Neural progenitor cell (in vitro differentiated cells): ENCODE results near the gene NME1.

Experiments
- EZH2 ChIP-seq: fragments of 200-600 bp; sonication (generic); IDR thresholded peaks from 2 replicates; pipeline ENCODE4 v1.6.1; 2017; ENCODE audit warnings: antibody characterized with exemption, mild to moderate bottlenecking, moderate library complexity
- EZH2phosphoT487 ChIP-seq: fragments of 200-600 bp; sonication (generic); IDR thresholded peaks from 2 replicates; pipeline ENCODE4 v1.6.1; 2017; ENCODE audit warnings: antibody characterized with exemption
- TF ChIP-seq, protein P1 (sequence below): fragments of 200-600 bp; sonication (generic); IDR thresholded peaks from 2 replicates; pipeline ENCODE4 v1.5.1; 2017; ENCODE audit warnings: antibody characterized with exemption, mild to moderate bottlenecking

DNA sequence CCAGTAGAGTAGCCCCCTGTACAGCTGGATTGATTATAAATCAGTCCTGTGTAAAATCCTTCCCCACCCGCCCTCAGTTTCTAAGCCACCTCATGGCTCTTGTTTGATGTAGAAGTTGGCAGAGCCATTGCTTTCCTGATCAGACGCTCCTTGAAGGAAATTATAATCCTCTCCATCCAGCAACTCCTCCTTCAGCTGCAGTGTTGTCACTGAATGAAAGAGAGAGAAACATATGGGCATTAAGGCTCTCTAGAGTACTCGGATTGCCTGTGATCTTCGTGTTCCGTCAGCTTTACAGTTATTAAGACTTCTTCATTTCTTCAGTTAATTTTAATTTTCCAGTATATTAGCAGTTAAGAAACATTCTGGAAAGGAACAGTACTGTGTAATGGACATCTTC is 27.1 kb downstream of the NME1 start:
- TF ChIP-seq, protein P1, sequence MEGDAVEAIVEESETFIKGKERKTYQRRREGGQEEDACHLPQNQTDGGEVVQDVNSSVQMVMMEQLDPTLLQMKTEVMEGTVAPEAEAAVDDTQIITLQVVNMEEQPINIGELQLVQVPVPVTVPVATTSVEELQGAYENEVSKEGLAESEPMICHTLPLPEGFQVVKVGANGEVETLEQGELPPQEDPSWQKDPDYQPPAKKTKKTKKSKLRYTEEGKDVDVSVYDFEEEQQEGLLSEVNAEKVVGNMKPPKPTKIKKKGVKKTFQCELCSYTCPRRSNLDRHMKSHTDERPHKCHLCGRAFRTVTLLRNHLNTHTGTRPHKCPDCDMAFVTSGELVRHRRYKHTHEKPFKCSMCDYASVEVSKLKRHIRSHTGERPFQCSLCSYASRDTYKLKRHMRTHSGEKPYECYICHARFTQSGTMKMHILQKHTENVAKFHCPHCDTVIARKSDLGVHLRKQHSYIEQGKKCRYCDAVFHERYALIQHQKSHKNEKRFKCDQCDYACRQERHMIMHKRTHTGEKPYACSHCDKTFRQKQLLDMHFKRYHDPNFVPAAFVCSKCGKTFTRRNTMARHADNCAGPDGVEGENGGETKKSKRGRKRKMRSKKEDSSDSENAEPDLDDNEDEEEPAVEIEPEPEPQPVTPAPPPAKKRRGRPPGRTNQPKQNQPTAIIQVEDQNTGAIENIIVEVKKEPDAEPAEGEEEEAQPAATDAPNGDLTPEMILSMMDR = no peak
- TF ChIP-seq EZH2 (no peak), EZH2phosphoT487 (no peak)
